SK-N-SH (cell line): ENCODE measurements around the gene SSR1.

Experiments
- EZH2phosphoT487 ChIP-seq: fragments of 200-600 bp; sonication (generic); IDR thresholded peaks from 2 replicates; pipeline ENCODE4 v1.6.1; 2017; ENCODE audit warnings: low read depth, mixed run types, mild to moderate bottlenecking, antibody characterized with exemption, moderate library complexity, borderline replicate concordance
- GABPA ChIP-seq: IDR thresholded peaks from 2 replicates; pipeline ENCODE4 v1.4.0; 2012; ENCODE audit warnings: low read depth, mild to moderate bottlenecking
- JUND ChIP-seq: IDR thresholded peaks from 2 replicates; pipeline ENCODE4 v1.4.0; 2012
- TF ChIP-seq, protein P1 (sequence below): fragments of 200-600 bp; sonication (generic); IDR thresholded peaks from 2 replicates; pipeline ENCODE4 v1.6.1; 2017; ENCODE audit warnings: antibody characterized with exemption, mild to moderate bottlenecking, moderate library complexity
- TF ChIP-seq, protein P2 (sequence below): IDR thresholded peaks from 2 replicates; pipeline ENCODE4 v1.4.0; 2012; ENCODE audit warnings: low read depth, borderline replicate concordance

DNA sequence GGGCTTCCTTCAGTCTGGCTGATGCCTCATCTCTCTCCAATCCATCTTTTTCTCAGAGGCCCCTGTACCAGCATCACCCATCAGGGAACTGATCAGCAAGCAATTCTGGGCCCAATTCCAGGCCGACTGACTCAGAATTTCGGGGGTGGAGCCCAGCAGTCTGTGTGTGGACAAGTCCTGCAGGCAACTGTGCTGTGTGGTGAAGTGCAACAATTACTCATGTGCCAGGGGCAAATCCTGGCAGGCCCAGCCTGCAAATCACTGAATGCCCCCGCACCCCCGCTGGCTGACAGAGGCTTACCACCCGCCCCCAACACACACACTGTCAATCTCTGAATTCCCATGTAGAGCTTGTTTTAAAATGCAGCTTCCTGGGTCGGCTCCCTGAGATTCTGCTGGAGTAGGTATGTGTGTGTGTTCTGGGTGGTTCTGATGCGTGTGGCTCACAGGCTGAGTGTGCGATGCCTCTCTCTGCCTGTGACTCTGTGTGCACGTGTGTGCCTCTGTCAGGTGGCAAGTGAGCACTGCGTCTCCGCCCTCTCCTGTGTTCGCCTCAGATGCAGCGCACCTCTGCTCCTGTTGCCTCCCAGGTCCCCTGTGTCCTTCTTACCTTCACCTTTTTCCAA, 45.4 kb downstream of the SSR1 start:
- TF ChIP-seq, protein P1, sequence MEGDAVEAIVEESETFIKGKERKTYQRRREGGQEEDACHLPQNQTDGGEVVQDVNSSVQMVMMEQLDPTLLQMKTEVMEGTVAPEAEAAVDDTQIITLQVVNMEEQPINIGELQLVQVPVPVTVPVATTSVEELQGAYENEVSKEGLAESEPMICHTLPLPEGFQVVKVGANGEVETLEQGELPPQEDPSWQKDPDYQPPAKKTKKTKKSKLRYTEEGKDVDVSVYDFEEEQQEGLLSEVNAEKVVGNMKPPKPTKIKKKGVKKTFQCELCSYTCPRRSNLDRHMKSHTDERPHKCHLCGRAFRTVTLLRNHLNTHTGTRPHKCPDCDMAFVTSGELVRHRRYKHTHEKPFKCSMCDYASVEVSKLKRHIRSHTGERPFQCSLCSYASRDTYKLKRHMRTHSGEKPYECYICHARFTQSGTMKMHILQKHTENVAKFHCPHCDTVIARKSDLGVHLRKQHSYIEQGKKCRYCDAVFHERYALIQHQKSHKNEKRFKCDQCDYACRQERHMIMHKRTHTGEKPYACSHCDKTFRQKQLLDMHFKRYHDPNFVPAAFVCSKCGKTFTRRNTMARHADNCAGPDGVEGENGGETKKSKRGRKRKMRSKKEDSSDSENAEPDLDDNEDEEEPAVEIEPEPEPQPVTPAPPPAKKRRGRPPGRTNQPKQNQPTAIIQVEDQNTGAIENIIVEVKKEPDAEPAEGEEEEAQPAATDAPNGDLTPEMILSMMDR = no peak
- TF ChIP-seq, protein P2, sequence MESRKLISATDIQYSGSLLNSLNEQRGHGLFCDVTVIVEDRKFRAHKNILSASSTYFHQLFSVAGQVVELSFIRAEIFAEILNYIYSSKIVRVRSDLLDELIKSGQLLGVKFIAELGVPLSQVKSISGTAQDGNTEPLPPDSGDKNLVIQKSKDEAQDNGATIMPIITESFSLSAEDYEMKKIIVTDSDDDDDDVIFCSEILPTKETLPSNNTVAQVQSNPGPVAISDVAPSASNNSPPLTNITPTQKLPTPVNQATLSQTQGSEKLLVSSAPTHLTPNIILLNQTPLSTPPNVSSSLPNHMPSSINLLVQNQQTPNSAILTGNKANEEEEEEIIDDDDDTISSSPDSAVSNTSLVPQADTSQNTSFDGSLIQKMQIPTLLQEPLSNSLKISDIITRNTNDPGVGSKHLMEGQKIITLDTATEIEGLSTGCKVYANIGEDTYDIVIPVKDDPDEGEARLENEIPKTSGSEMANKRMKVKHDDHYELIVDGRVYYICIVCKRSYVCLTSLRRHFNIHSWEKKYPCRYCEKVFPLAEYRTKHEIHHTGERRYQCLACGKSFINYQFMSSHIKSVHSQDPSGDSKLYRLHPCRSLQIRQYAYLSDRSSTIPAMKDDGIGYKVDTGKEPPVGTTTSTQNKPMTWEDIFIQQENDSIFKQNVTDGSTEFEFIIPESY = no peak
- TF ChIP-seq GABPA = no peak
- TF ChIP-seq JUND = no peak; the same call in 1 of the 2 replicates
- no peak for TF ChIP-seq EZH2phosphoT487
